ENCODE data around the gene TCF4. TPM values are rescaled to one million over a fixed set of nuclear protein-coding genes. Genes with fewer than 3 reads are reported as not detected.

Gene TCF4
- total and polyA plus RNA-seq, 4 donors: 14.3 to 356 (median 73.0) TPM

- DNase-seq (peak in 2 of 3 donors; percentile 78), ATAC-seq (ENCODE audit: insufficient read depth, low FRiP score) (no peak)
- Histone ChIP-seq H3K36me3 (ENCODE audit: control insufficient read depth in 4 of 4, insufficient read depth in 4 of 4, low read length in 4 of 4) (no peaks in the 10 kb centered on the region), H3K9ac (ENCODE audit: insufficient read depth in 1 of 2, low read length in 2 of 2) (peak overlapping the region; percentile 21 to 98), H3K27me3 (ENCODE audit: control insufficient read depth in 3 of 3, insufficient read depth in 3 of 3, low read length in 2 of 3) (no peaks in the 10 kb centered on the region), H3K4me3 (no peak overlapping the region), H3K27ac (ENCODE audit: low read depth in 1 of 2, low read length in 1 of 2) (peak overlapping the region; percentile 75 to 99), H3K4me1 (ENCODE audit: control insufficient read depth in 5 of 5, insufficient read depth in 5 of 5, low read length in 5 of 5) (peaks cover 0 to 58% (median 9%) of the 10 kb centered on the region in 5 donors), H3K9me3 (ENCODE audit: control insufficient read depth in 4 of 4, insufficient read depth in 3 of 4, low read length in 3 of 4) (no peaks in the 10 kb centered on the region)
- 29 to 35% methylated on average over 8 of the region's 8 CpGs for WGBS, 2 donors
- TF ChIP-seq, protein P1, sequence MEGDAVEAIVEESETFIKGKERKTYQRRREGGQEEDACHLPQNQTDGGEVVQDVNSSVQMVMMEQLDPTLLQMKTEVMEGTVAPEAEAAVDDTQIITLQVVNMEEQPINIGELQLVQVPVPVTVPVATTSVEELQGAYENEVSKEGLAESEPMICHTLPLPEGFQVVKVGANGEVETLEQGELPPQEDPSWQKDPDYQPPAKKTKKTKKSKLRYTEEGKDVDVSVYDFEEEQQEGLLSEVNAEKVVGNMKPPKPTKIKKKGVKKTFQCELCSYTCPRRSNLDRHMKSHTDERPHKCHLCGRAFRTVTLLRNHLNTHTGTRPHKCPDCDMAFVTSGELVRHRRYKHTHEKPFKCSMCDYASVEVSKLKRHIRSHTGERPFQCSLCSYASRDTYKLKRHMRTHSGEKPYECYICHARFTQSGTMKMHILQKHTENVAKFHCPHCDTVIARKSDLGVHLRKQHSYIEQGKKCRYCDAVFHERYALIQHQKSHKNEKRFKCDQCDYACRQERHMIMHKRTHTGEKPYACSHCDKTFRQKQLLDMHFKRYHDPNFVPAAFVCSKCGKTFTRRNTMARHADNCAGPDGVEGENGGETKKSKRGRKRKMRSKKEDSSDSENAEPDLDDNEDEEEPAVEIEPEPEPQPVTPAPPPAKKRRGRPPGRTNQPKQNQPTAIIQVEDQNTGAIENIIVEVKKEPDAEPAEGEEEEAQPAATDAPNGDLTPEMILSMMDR (IDR thresholded peaks at IDR 0.05; ENCODE audit: control extremely low read depth, extremely low read depth): no peak
Measured at GRCh38 chr18:55320424-55321264, 267.3 kb downstream of the TCF4 start.

GRCh38 chr18:55319459-55320193 is 268.4 kb downstream of the TCF4 start:
- DNase-seq (peak in 2 of 3 donors; percentile 59 to 75), ATAC-seq (ENCODE audit: insufficient read depth, low FRiP score) (no peak)
- Histone ChIP-seq H3K36me3 (ENCODE audit: control insufficient read depth in 4 of 4, insufficient read depth in 4 of 4, low read length in 4 of 4) (no peaks in the 10 kb centered on the region), H3K4me1 (ENCODE audit: control insufficient read depth in 5 of 5, insufficient read depth in 5 of 5, low read length in 5 of 5) (peaks cover 0 to 58% (median 13%) of the 10 kb centered on the region in 5 donors), H3K9ac (ENCODE audit: insufficient read depth in 1 of 2, low read length in 2 of 2) (peak overlapping the region; percentile 21 to 98), H3K9me3 (ENCODE audit: control insufficient read depth in 4 of 4, insufficient read depth in 3 of 4, low read length in 3 of 4) (no peaks in the 10 kb centered on the region), H3K27me3 (ENCODE audit: control insufficient read depth in 3 of 3, insufficient read depth in 3 of 3, low read length in 2 of 3) (no peaks in the 10 kb centered on the region), H3K4me3 (no peak overlapping the region), H3K27ac (ENCODE audit: low read depth in 1 of 2, low read length in 1 of 2) (peak overlapping the region; percentile 63 to 83)
- WGBS, 2 donors: 44 to 47% methylated on average over 6 of the region's 6 CpGs
- TF ChIP-seq, protein P1 (IDR thresholded peaks at IDR 0.05; ENCODE audit: control extremely low read depth, extremely low read depth): no peak

- Histone ChIP-seq H3K4me3 (no peak overlapping the region), H3K36me3 (ENCODE audit: control insufficient read depth in 4 of 4, insufficient read depth in 4 of 4, low read length in 4 of 4) (no peaks in the 10 kb centered on the region), H3K9me3 (ENCODE audit: control insufficient read depth in 4 of 4, insufficient read depth in 3 of 4, low read length in 3 of 4) (no peaks in the 10 kb centered on the region), H3K27me3 (ENCODE audit: control insufficient read depth in 3 of 3, insufficient read depth in 3 of 3, low read length in 2 of 3) (no peaks in the 10 kb centered on the region), H3K9ac (ENCODE audit: insufficient read depth in 1 of 2, low read length in 2 of 2) (peak overlapping the region in 1 of 2 donors; percentile 98), H3K27ac (ENCODE audit: low read depth in 1 of 2, low read length in 1 of 2) (peak overlapping the region; percentile 63 to 83), H3K4me1 (ENCODE audit: control insufficient read depth in 5 of 5, insufficient read depth in 5 of 5, low read length in 5 of 5) (peaks cover 0 to 60% (median 10%) of the 10 kb centered on the region in 5 donors)
- TF ChIP-seq, protein P1 (IDR thresholded peaks at IDR 0.05; ENCODE audit: control extremely low read depth, extremely low read depth): no peak
- WGBS, 2 donors: 41 to 55% methylated on average over 3 of the region's 3 CpGs
- ATAC-seq (ENCODE audit: insufficient read depth, low FRiP score) (no peak), DNase-seq (peak; percentile 37 to 89 (median 88))
Measured at GRCh38 chr18:55318951-55319441, 269.0 kb downstream of the TCF4 start.

All from lung (tissue), 12 donors.